ENCODE data around the gene RGS17. TPM values are rescaled to one million over a fixed set of nuclear protein-coding genes. Genes with fewer than 3 reads are reported as not detected.

RGS17 gene
- total and polyA plus RNA-seq, 2 of the 13 experiments (the other 11 are each of a cell fraction or from before 2014, with no cell fraction given): 0.04 TPM; not detected in 1

DNA sequence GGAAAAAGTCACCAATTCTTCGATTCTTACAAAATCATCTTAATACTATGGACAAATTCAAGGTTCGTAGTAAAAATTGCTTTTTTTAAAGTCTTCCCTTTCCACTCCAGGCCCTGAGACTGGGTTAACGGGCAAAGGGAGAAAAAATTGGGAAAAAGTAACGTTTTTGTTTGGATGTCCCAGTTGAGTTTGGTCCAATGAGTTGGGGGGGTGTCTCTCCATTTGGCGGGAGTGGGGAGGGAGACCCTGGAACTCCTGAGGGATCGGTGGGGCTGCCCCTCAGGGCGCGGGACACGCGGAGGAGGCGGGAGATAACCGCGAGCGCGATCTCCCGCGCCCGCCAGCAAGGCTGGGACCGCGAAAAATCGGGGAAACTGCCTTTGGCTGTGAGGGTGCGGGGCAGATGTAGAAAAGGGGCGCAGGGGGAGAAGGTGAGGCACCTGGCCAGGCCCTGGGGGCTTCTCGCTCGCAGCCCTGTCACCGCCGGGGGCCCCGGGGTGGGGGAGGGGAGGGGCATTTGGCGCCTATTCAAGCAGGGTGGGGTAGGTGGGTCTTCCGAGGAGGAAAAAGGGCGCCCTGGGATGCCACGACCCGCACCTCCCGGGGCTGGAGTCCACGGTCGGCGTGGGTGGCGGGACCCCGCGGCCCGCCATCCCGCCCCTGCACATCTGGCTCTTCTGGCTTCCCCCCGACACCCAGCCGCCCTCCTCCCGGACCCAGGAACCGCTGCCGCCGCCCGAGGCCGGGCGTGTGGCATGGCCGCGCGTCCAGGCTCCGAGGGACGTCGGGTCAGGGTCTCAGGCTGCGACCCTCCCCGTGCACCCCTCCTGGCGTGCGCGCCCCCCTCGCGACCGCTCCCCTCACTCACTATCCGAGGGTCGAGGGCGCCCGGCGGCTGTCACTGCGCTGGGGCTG lies 148.8 kb downstream of the RGS17 start (continued):
- TF ChIP-seq, protein P1, sequence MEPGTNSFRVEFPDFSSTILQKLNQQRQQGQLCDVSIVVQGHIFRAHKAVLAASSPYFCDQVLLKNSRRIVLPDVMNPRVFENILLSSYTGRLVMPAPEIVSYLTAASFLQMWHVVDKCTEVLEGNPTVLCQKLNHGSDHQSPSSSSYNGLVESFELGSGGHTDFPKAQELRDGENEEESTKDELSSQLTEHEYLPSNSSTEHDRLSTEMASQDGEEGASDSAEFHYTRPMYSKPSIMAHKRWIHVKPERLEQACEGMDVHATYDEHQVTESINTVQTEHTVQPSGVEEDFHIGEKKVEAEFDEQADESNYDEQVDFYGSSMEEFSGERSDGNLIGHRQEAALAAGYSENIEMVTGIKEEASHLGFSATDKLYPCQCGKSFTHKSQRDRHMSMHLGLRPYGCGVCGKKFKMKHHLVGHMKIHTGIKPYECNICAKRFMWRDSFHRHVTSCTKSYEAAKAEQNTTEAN (CRISPR knock-in tag; conservative IDR thresholded peaks at IDR 0.05): 0 out of 2 replicates have a peak, but pooled peaks have one; percentile 24
- TF ChIP-seq POLR2AphosphoS5 (IDR thresholded peaks at IDR 0.05; ENCODE audit: low read depth, low read length) (no peak), MXD4 (CRISPR knock-in tag; IDR thresholded peaks at IDR 0.05) (no peak), MXI1 (IDR thresholded peaks at IDR 0.05; ENCODE audit: borderline replicate concordance, low read depth, low read length) (no peak), ZNF335 (CRISPR knock-in tag; IDR thresholded peaks at IDR 0.05) (no peak), ZKSCAN1 (IDR thresholded peaks at IDR 0.05; ENCODE audit: low read length) (no peak), NFYC (CRISPR knock-in tag; IDR thresholded peaks at IDR 0.05) (no peak), CHD4 (IDR thresholded peaks at IDR 0.05; ENCODE audit: borderline replicate concordance, low read length) (no peak), ZNF616 (CRISPR knock-in tag; IDR thresholded peaks at IDR 0.05; ENCODE audit: low read depth) (no peak), NONO (IDR thresholded peaks at IDR 0.05) (no peak), NONO (CRISPR knock-in tag; conservative IDR thresholded peaks at IDR 0.05) (no peak; the same call in none of the 2 replicates), ZFP90 (CRISPR knock-in tag; IDR thresholded peaks at IDR 0.05; ENCODE audit: borderline replicate concordance) (no peak), ZNF891 (CRISPR knock-in tag; IDR thresholded peaks at IDR 0.05) (no peak), ZBED4 (CRISPR knock-in tag; IDR thresholded peaks at IDR 0.05; ENCODE audit: borderline replicate concordance) (no peak), FOXA1 (IDR thresholded peaks at IDR 0.05) (no peak), FOXA1 (CRISPR knock-in tag; IDR thresholded peaks at IDR 0.05) (no peak), ZNF589 (CRISPR knock-in tag; conservative IDR thresholded peaks at IDR 0.05) (peak; percentile 53; the same call in 1 of the 2 replicates), ZNF530 (CRISPR knock-in tag; IDR thresholded peaks at IDR 0.05; ENCODE audit: low read depth) (no peak), KDM5A (IDR thresholded peaks at IDR 0.05; ENCODE audit: borderline replicate concordance, low read length) (no peak), SPEN (CRISPR knock-in tag; IDR thresholded peaks at IDR 0.05; ENCODE audit: low read depth) (no peak)
- TF ChIP-seq, protein P2, sequence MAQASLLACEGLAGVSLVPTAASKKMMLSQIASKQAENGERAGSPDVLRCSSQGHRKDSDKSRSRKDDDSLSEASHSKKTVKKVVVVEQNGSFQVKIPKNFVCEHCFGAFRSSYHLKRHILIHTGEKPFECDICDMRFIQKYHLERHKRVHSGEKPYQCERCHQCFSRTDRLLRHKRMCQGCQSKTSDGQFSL (CRISPR knock-in tag; IDR thresholded peaks at IDR 0.05): 0 out of 2 replicates have a peak, but pooled peaks have one; percentile 26
- TF ChIP-seq, protein P3, sequence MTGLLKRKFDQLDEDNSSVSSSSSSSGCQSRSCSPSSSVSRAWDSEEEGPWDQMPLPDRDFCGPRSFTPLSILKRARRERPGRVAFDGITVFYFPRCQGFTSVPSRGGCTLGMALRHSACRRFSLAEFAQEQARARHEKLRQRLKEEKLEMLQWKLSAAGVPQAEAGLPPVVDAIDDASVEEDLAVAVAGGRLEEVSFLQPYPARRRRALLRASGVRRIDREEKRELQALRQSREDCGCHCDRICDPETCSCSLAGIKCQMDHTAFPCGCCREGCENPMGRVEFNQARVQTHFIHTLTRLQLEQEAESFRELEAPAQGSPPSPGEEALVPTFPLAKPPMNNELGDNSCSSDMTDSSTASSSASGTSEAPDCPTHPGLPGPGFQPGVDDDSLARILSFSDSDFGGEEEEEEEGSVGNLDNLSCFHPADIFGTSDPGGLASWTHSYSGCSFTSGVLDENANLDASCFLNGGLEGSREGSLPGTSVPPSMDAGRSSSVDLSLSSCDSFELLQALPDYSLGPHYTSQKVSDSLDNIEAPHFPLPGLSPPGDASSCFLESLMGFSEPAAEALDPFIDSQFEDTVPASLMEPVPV (CRISPR knock-in tag; IDR thresholded peaks at IDR 0.05): no peak; the same call in 1 of the 2 replicates
